ENCODE data around the gene ALDH3A2.

The ALDH3A2 gene

DNA sequence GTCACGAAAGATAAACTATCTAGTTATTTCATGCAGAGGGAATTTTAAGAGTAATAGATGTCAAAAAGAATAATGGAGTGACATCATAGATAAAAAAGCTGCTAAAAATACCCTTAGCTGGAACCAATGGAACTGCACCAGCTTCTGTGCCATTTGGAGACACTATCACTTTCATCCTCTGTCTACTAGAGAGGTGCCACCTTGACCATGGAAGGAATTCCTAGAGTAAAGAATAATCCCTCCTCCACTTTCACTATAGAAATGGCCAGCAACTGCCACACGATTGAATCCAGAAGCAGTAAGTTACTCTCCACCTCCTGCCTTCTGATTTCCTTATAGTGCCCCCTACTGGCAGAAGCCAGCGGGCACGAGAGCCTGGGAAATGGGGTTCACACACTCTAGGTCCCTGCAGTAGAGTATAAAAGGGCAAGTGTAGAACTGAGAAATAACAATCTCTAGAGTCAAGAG, 2.8 kb upstream of the ALDH3A2 start:
- Histone ChIP-seq H3K36me3 (replicated peaks in 1 of 2; ENCODE audit: control insufficient read depth in 2 of 2, insufficient read depth in 2 of 2, low read length in 2 of 2) (no peaks in the 10 kb centered on the region), H3K79me1 (ENCODE audit: low read depth, low read length) (peaks cover 3% of the 10 kb centered on the region), H3K23ac (ENCODE audit: low read depth, low read length, poor library complexity) (no peak overlapping the region), H3K4me2 (ENCODE audit: insufficient read depth, low read length, poor library complexity, severe bottlenecking) (no peak overlapping the region), H2BK120ac (ENCODE audit: low read depth, low read length) (no peak overlapping the region), H3K4me1 (ENCODE audit: control insufficient read depth in 2 of 2, insufficient read depth in 1 of 2, low read depth in 1 of 2, low read length in 2 of 2) (peaks cover 13% of the 10 kb centered on the region in 2 donors), H2BK15ac (ENCODE audit: low read length) (no peak overlapping the region), H2AK5ac (ENCODE audit: low read depth, low read length) (no peak overlapping the region), H2AFZ (ENCODE audit: low read length) (no peak overlapping the region), H2BK12ac (ENCODE audit: low read length) (no peak overlapping the region), H3K4me3 (ENCODE audit: low read length in 2 of 2) (no peak overlapping the region), H3K18ac (ENCODE audit: low read length) (no peak overlapping the region), H2BK5ac (ENCODE audit: low read length) (no peak overlapping the region), H3K9ac (ENCODE audit: low read depth, low read length, poor library complexity) (no peak overlapping the region), H3K27me3 (ENCODE audit: control insufficient read depth in 3 of 3, insufficient read depth in 3 of 3, low read depth in 1 of 3, low read length in 3 of 3) (peaks cover 0 to 15% (median 0%) of the 10 kb centered on the region in 3 experiments), H3K4ac (ENCODE audit: low read length) (no peak overlapping the region), H3K27ac (replicated peaks; ENCODE audit: low read length) (no peak overlapping the region), H4K91ac (ENCODE audit: low read depth, low read length, poor library complexity) (no peak overlapping the region), H3K9me3 (replicated peaks in 1 of 2; ENCODE audit: control insufficient read depth in 2 of 2, insufficient read depth in 1 of 2, low read depth in 1 of 2, low read length in 2 of 2) (no peaks in the 10 kb centered on the region), H4K8ac (ENCODE audit: low read depth, low read length) (no peak overlapping the region), H3K14ac (ENCODE audit: low read length) (no peak overlapping the region)
- peak; percentile 23 for DNase-seq (ENCODE audit: low spot score)
- no CpG with 5 or more reads among the region's 4 CpGs for WGBS, 2 donors (ENCODE audit: extremely low coverage in 2 of 2, insufficient read length in 2 of 2, insufficient replicate concordance in 1 of 2)

- H3K4me2 ChIP-seq (ENCODE audit: insufficient read depth, low read length, poor library complexity, severe bottlenecking) = no peak overlapping the region
- no peak overlapping the region for H4K8ac ChIP-seq (ENCODE audit: low read depth, low read length)
- peak overlapping the region; percentile 88 for H2AFZ ChIP-seq (ENCODE audit: low read length)
- no peak overlapping the region for H2AK5ac ChIP-seq (ENCODE audit: low read depth, low read length)
- no peak overlapping the region for H4K91ac ChIP-seq (ENCODE audit: low read depth, low read length, poor library complexity)
- no peak overlapping the region for H3K23ac ChIP-seq (ENCODE audit: low read depth, low read length, poor library complexity)
- H3K9me3 ChIP-seq (replicated peaks in 1 of 2; ENCODE audit: control insufficient read depth in 2 of 2, insufficient read depth in 1 of 2, low read depth in 1 of 2, low read length in 2 of 2) = no peaks in the 10 kb centered on the region
- H3K36me3 ChIP-seq (replicated peaks in 1 of 2; ENCODE audit: control insufficient read depth in 2 of 2, insufficient read depth in 2 of 2, low read length in 2 of 2) = peaks cover 2 to 4% of the 10 kb centered on the region in 2 donors
- H2BK12ac ChIP-seq (ENCODE audit: low read length) = no peak overlapping the region
- no peak overlapping the region for H3K4ac ChIP-seq (ENCODE audit: low read length)
- peaks cover 3% of the 10 kb centered on the region for H3K79me1 ChIP-seq (ENCODE audit: low read depth, low read length)
- H3K18ac ChIP-seq (ENCODE audit: low read length) = no peak overlapping the region
- no CpG with 5 or more reads among the region's 4 CpGs for WGBS, 2 donors (ENCODE audit: extremely low coverage in 2 of 2, insufficient read length in 2 of 2, insufficient replicate concordance in 1 of 2)
- H2BK15ac ChIP-seq (ENCODE audit: low read length) = no peak overlapping the region
- no peak overlapping the region for H2BK120ac ChIP-seq (ENCODE audit: low read depth, low read length)
- no peak overlapping the region for H2BK5ac ChIP-seq (ENCODE audit: low read length)
- no peak overlapping the region for H3K14ac ChIP-seq (ENCODE audit: low read length)
- H3K27me3 ChIP-seq (ENCODE audit: control insufficient read depth in 3 of 3, insufficient read depth in 3 of 3, low read depth in 1 of 3, low read length in 3 of 3) = peaks cover 0 to 11% (median 0%) of the 10 kb centered on the region in 3 experiments
- peak overlapping the region in 1 of 2 donors; percentile 63 for H3K4me3 ChIP-seq (ENCODE audit: low read length in 2 of 2)
- no peak for DNase-seq (ENCODE audit: low spot score)
- H3K4me1 ChIP-seq (ENCODE audit: control insufficient read depth in 2 of 2, insufficient read depth in 1 of 2, low read depth in 1 of 2, low read length in 2 of 2) = peaks cover 13% of the 10 kb centered on the region in 2 donors
- H3K9ac ChIP-seq (ENCODE audit: low read depth, low read length, poor library complexity) = no peak overlapping the region
- H3K27ac ChIP-seq (replicated peaks; ENCODE audit: low read length) = peak overlapping the region; percentile 90
Measured at GRCh38 chr17:19646788-19647696, 1.5 kb upstream of the ALDH3A2 start.

- Histone ChIP-seq H3K9ac (ENCODE audit: low read depth, low read length, poor library complexity) (peak overlapping the region; percentile 83), H3K4me1 (ENCODE audit: control insufficient read depth in 2 of 2, insufficient read depth in 1 of 2, low read depth in 1 of 2, low read length in 2 of 2) (peaks cover 13% of the 10 kb centered on the region in 2 donors), H2BK12ac (ENCODE audit: low read length) (no peak overlapping the region), H2BK15ac (ENCODE audit: low read length) (peak overlapping the region; percentile 13), H3K23ac (ENCODE audit: low read depth, low read length, poor library complexity) (peak overlapping the region; percentile 98), H3K4me2 (ENCODE audit: insufficient read depth, low read length, poor library complexity, severe bottlenecking) (peak overlapping the region; percentile 93), H4K91ac (ENCODE audit: low read depth, low read length, poor library complexity) (no peak overlapping the region), H3K4ac (ENCODE audit: low read length) (no peak overlapping the region), H3K9me3 (replicated peaks in 1 of 2; ENCODE audit: control insufficient read depth in 2 of 2, insufficient read depth in 1 of 2, low read depth in 1 of 2, low read length in 2 of 2) (no peaks in the 10 kb centered on the region), H3K27me3 (ENCODE audit: control insufficient read depth in 3 of 3, insufficient read depth in 3 of 3, low read depth in 1 of 3, low read length in 3 of 3) (peaks cover 0 to 11% (median 0%) of the 10 kb centered on the region in 3 experiments), H2BK5ac (ENCODE audit: low read length) (peak overlapping the region; percentile 57), H3K79me1 (ENCODE audit: low read depth, low read length) (peaks cover 3% of the 10 kb centered on the region), H3K27ac (replicated peaks; ENCODE audit: low read length) (peak overlapping the region; percentile 90), H4K8ac (ENCODE audit: low read depth, low read length) (peak overlapping the region; percentile 17), H3K18ac (ENCODE audit: low read length) (peak overlapping the region; percentile 98), H2BK120ac (ENCODE audit: low read depth, low read length) (peak overlapping the region; percentile 10), H3K36me3 (replicated peaks in 1 of 2; ENCODE audit: control insufficient read depth in 2 of 2, insufficient read depth in 2 of 2, low read length in 2 of 2) (peaks cover 3 to 12% of the 10 kb centered on the region in 2 donors), H2AFZ (ENCODE audit: low read length) (peak overlapping the region; percentile 88), H3K4me3 (ENCODE audit: low read length in 2 of 2) (peak overlapping the region; percentile 63 to 83), H2AK5ac (ENCODE audit: low read depth, low read length) (peak overlapping the region; percentile 82), H3K14ac (ENCODE audit: low read length) (peak overlapping the region; percentile 96)
- DNase-seq (ENCODE audit: low spot score) = peak; percentile 30
- WGBS, 2 donors (ENCODE audit: extremely low coverage in 2 of 2, insufficient read length in 2 of 2, insufficient replicate concordance in 1 of 2) = no CpG with 5 or more reads among the region's 37 CpGs
Measured at GRCh38 chr17:19647697-19648474, 665 bp upstream of the ALDH3A2 start.

- Histone ChIP-seq H2BK12ac (ENCODE audit: low read length) (no peak overlapping the region), H3K79me1 (ENCODE audit: low read depth, low read length) (peaks cover 3% of the 10 kb centered on the region), H3K36me3 (replicated peaks in 1 of 2; ENCODE audit: control insufficient read depth in 2 of 2, insufficient read depth in 2 of 2, low read length in 2 of 2) (peaks cover 5 to 16% of the 10 kb centered on the region in 2 donors), H3K14ac (ENCODE audit: low read length) (no peak overlapping the region), H3K27ac (replicated peaks; ENCODE audit: low read length) (peak overlapping the region; percentile 86), H3K4me3 (ENCODE audit: low read length in 2 of 2) (peak overlapping the region; percentile 63 to 83), H3K4ac (ENCODE audit: low read length) (no peak overlapping the region), H3K9ac (ENCODE audit: low read depth, low read length, poor library complexity) (no peak overlapping the region), H3K23ac (ENCODE audit: low read depth, low read length, poor library complexity) (no peak overlapping the region), H2BK5ac (ENCODE audit: low read length) (no peak overlapping the region), H2BK15ac (ENCODE audit: low read length) (no peak overlapping the region), H3K27me3 (ENCODE audit: control insufficient read depth in 3 of 3, insufficient read depth in 3 of 3, low read depth in 1 of 3, low read length in 3 of 3) (peaks cover 0 to 8% (median 0%) of the 10 kb centered on the region in 3 experiments), H3K4me2 (ENCODE audit: insufficient read depth, low read length, poor library complexity, severe bottlenecking) (peak overlapping the region; percentile 93), H2AFZ (ENCODE audit: low read length) (peak overlapping the region; percentile 88), H4K91ac (ENCODE audit: low read depth, low read length, poor library complexity) (no peak overlapping the region), H4K8ac (ENCODE audit: low read depth, low read length) (no peak overlapping the region), H3K9me3 (replicated peaks in 1 of 2; ENCODE audit: control insufficient read depth in 2 of 2, insufficient read depth in 1 of 2, low read depth in 1 of 2, low read length in 2 of 2) (no peaks in the 10 kb centered on the region), H3K4me1 (ENCODE audit: control insufficient read depth in 2 of 2, insufficient read depth in 1 of 2, low read depth in 1 of 2, low read length in 2 of 2) (peaks cover 13% of the 10 kb centered on the region in 2 donors), H2BK120ac (ENCODE audit: low read depth, low read length) (no peak overlapping the region), H3K18ac (ENCODE audit: low read length) (no peak overlapping the region), H2AK5ac (ENCODE audit: low read depth, low read length) (no peak overlapping the region)
- no peak for DNase-seq (ENCODE audit: low spot score)
- WGBS, 2 donors (ENCODE audit: extremely low coverage in 2 of 2, insufficient read length in 2 of 2, insufficient replicate concordance in 1 of 2) = no CpG with 5 or more reads among the region's 2 CpGs
Measured at GRCh38 chr17:19649274-19649541, 657 bp downstream of the ALDH3A2 start.
